ENCODE data around the gene SLC19A2.

SLC19A2 gene

GRCh38 chr1:169427081-169427641, 58.6 kb downstream of the SLC19A2 start, which contains the start of gene CCDC181:
TSS of gene CCDC181 (minus strand) at chr1:169427474. CDS start at chr1:169424927, 2,547 bp downstream.
- Histone ChIP-seq H3K36me3 (replicated peaks) (no peaks in the 10 kb centered on the region), H3K27me3 (replicated peaks) (peaks cover 1% of the 10 kb centered on the region), H3K27ac (no peak within 1 kb of the TSS), H3K4me3 (ENCODE audit: low read depth, low read length) (peak within 1 kb of the TSS; percentile 68)
- peak; percentile 67 for DNase-seq
- TF ChIP-seq CTCF (IDR thresholded peaks at IDR 0.05; ENCODE audit: low read depth, low read length, missing control alignments): no peak
- in situ Hi-C loops (cut with HindIII; ENCODE audit: low pct_ligation_motif_present, low sequenced_read_pairs): no loop called here

GRCh38 chr1:169426174-169426705, 59.5 kb downstream of the SLC19A2 start:
- Histone ChIP-seq H3K36me3 (replicated peaks) (no peaks in the 10 kb centered on the region), H3K27me3 (replicated peaks) (no peaks in the 10 kb centered on the region), H3K4me3 (ENCODE audit: low read depth, low read length) (peak overlapping the region; percentile 12), H3K27ac (no peak overlapping the region)
- no peak for DNase-seq
- in situ Hi-C loops (cut with HindIII; ENCODE audit: low pct_ligation_motif_present, low sequenced_read_pairs): no loop called here
- TF ChIP-seq CTCF (IDR thresholded peaks at IDR 0.05; ENCODE audit: low read depth, low read length, missing control alignments): no peak

- no peak overlapping the region for H3K4me3 ChIP-seq (ENCODE audit: low read depth, low read length)
- DNase-seq: no peak
- in situ Hi-C loops (cut with HindIII; ENCODE audit: low pct_ligation_motif_present, low sequenced_read_pairs): no loop called here
- H3K36me3 ChIP-seq (replicated peaks): no peaks in the 10 kb centered on the region
- H3K27ac ChIP-seq: no peak overlapping the region
- TF ChIP-seq CTCF (IDR thresholded peaks at IDR 0.05; ENCODE audit: low read depth, low read length, missing control alignments): no peak
- H3K27me3 ChIP-seq (replicated peaks): no peaks in the 10 kb centered on the region
Measured at GRCh38 chr1:169421309-169421708, 64.4 kb downstream of the SLC19A2 start.

GRCh38 chr1:169414952-169415351, 70.8 kb downstream of the SLC19A2 start:
- no peak for DNase-seq
- H3K27ac ChIP-seq: no peak overlapping the region
- no peak overlapping the region for H3K4me3 ChIP-seq (ENCODE audit: low read depth, low read length)
- no peaks in the 10 kb centered on the region for H3K27me3 ChIP-seq (replicated peaks)
- TF ChIP-seq CTCF (IDR thresholded peaks at IDR 0.05; ENCODE audit: low read depth, low read length, missing control alignments): no peak
- in situ Hi-C loops (cut with HindIII; ENCODE audit: low pct_ligation_motif_present, low sequenced_read_pairs): no loop called here
- H3K36me3 ChIP-seq (replicated peaks): no peaks in the 10 kb centered on the region

All from brain microvascular endothelial cell (primary cell).